ENCODE measurements around the gene PNMA8C. TPM values are rescaled to one million over a fixed set of nuclear protein-coding genes. Genes with fewer than 3 reads are reported as not detected.

Gene PNMA8C
- polyA plus RNA-seq, 1 of the 3 experiments (the other 2 are of a cell fraction) = 1.3 TPM

- ChIA-PET POLR2A (no interaction called here), CTCF (interaction anchor here (0.7 to 0.9 kb wide), 2 partner anchors 83 to 86 kb away, joined by 3 read pairs; no protein-coding TSS in a partner anchor)
Measured at GRCh38 chr19:46429999-46430398, 1.3 kb upstream of the PNMA8C start.

More at GRCh38 chr19:46429999-46430398, 1.3 kb upstream of the PNMA8C start:
- no peaks in the 10 kb centered on the region for H3K9me2 ChIP-seq
- no peak overlapping the region for H2AFZ ChIP-seq (ENCODE audit: low read depth)
- DNase-seq = no peak
- WGBS (ENCODE audit: low lambda C conversion rate) = 85% methylated on average over 4 of the region's 4 CpGs
- no peak overlapping the region for H3K9ac ChIP-seq
- H3K79me2 ChIP-seq (ENCODE audit: insufficient read depth) = no peaks in the 10 kb centered on the region
- TF ChIP-seq GATA2 (CRISPR knock-in tag; IDR thresholded peaks at IDR 0.05) (no peak), ELF1 (IDR thresholded peaks at IDR 0.05) (no peak), FOSL2 (IDR thresholded peaks at IDR 0.05; ENCODE audit: borderline replicate concordance, low read depth) (no peak), REST (IDR thresholded peaks at IDR 0.05; ENCODE audit: low read depth, low read length) (no peak), GABPA (IDR thresholded peaks at IDR 0.05; ENCODE audit: low read depth) (no peak), RAD21 (IDR thresholded peaks at IDR 0.05; ENCODE audit: low read length) (no peak), USF1 (IDR thresholded peaks at IDR 0.05; ENCODE audit: borderline replicate concordance, low read depth) (no peak), SMC3 (IDR thresholded peaks at IDR 0.05; ENCODE audit: low read depth, low read length) (no peak), MEF2A (IDR thresholded peaks at IDR 0.05; ENCODE audit: borderline replicate concordance, low read depth) (no peak), RXRA (IDR thresholded peaks at IDR 0.05; ENCODE audit: borderline replicate concordance, low read depth) (no peak), RCOR1 (IDR thresholded peaks at IDR 0.05; ENCODE audit: low read length) (no peak), IRF3 (IDR thresholded peaks at IDR 0.05; ENCODE audit: low read depth, low read length) (no peak), PBX3 (IDR thresholded peaks at IDR 0.05) (no peak), EP300 (IDR thresholded peaks at IDR 0.05; ENCODE audit: borderline replicate concordance in 1 of 2, low read depth in 1 of 2, low read length in 1 of 2) (no peak), SIN3A (IDR thresholded peaks at IDR 0.05; ENCODE audit: borderline replicate concordance, low read depth, low read length) (no peak), POLR2AphosphoS5 (IDR thresholded peaks at IDR 0.05; ENCODE audit: low read depth, low read length) (no peak), ZBTB33 (IDR thresholded peaks at IDR 0.05; ENCODE audit: borderline replicate concordance, low read depth) (no peak), FOXJ3 (CRISPR knock-in tag; IDR thresholded peaks at IDR 0.05) (no peak)
- H3K4me1 ChIP-seq (ENCODE audit: control insufficient read depth in 1 of 2, insufficient read depth in 2 of 2, low read depth in 1 of 2, low read length in 1 of 2) = peaks cover 0 to 19% of the 10 kb centered on the region in 2 experiments; a peak in 2 of 4 replicates
- H3K27ac ChIP-seq (ENCODE audit: low read depth in 2 of 2, low read length in 1 of 2) = no peak overlapping the region
- no peak overlapping the region for H3K4me3 ChIP-seq (ENCODE audit: low read depth in 2 of 2, low read length in 1 of 2)
- no peaks in the 10 kb centered on the region for H3K36me3 ChIP-seq (replicated peaks in 1 of 2; ENCODE audit: control insufficient read depth in 1 of 2, insufficient read depth in 2 of 2, low read length in 1 of 2)
- no peaks in the 10 kb centered on the region for H3F3A ChIP-seq (replicated peaks; ENCODE audit: insufficient read depth)
- H3K4me2 ChIP-seq = no peak overlapping the region
- no peaks in the 10 kb centered on the region for H3K9me3 ChIP-seq
- no peaks in the 10 kb centered on the region for H4K20me1 ChIP-seq (ENCODE audit: insufficient read depth)
- H3K27me3 ChIP-seq (ENCODE audit: insufficient read depth) = no peaks in the 10 kb centered on the region

Data from SK-N-SH (cell line).